Activated naive CD8-positive, alpha-beta T cell treated with anti-CD3 and anti-CD28 coated beads, Interleukin-2, amount 50 U/mL, for 24 hours (primary cell): ENCODE data around the gene LRTM1.

ENCODE experiments used
- ATAC-seq: fragments of 150-1000 bp; cut with Tn5 transposase; one replicate; pipeline ENCODE4 v1.10.0; 2021
- DNase-seq: peaks from one replicate; pipeline ENCODE4 v3.0.0; 2021
- H3K27ac Mint-ChIP-seq: one replicate; pipeline ENCODE4 v1.8.0; 2021; ENCODE audit warnings: mild to moderate bottlenecking, mixed read lengths
- H3K27me3 Mint-ChIP-seq: one replicate; pipeline ENCODE4 v1.8.0; 2021; ENCODE audit warnings: mixed read lengths
- H3K36me3 Mint-ChIP-seq: one replicate; pipeline ENCODE4 v1.8.0; 2021; ENCODE audit warnings: low read depth, mixed read lengths
- H3K4me1 Mint-ChIP-seq: one replicate; pipeline ENCODE4 v1.8.0; 2021; ENCODE audit warnings: mixed read lengths
- H3K4me3 Mint-ChIP-seq: one replicate; pipeline ENCODE4 v1.8.0; 2021; ENCODE audit warnings: mild to moderate bottlenecking, moderate library complexity, mixed read lengths
- H3K9me3 Mint-ChIP-seq: one replicate; pipeline ENCODE4 v1.8.0; 2021; ENCODE audit warnings: mixed read lengths

Gene LRTM1

DNA sequence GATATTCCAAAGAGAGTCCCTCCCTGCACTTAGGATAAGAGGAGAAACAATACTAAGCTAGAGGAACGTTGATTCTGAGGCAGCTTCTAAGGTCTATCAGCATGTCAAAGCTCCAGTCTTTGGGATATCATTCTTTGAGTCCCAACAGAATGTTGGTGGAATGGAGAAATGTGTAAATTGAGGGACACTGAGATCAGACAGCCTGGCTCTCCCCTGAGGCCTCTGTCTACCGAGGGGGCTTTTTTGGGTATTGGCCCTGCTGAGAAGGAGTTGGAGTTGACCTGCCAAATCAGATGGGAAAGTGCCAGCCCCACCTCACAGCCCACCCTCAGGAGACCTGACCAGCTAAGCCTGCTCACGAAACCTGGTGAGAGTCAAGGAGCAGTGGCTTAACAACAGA, 27.6 kb upstream of the LRTM1 start:
- Mint-ChIP-seq H3K27ac (no peak overlapping the region), H3K36me3 (no peaks in the 10 kb centered on the region), H3K4me1 (no peaks in the 10 kb centered on the region), H3K4me3 (no peak overlapping the region), H3K9me3 (no peaks in the 10 kb centered on the region), H3K27me3 (no peaks in the 10 kb centered on the region)
- ATAC-seq (no peak), DNase-seq (no peak)

DNA sequence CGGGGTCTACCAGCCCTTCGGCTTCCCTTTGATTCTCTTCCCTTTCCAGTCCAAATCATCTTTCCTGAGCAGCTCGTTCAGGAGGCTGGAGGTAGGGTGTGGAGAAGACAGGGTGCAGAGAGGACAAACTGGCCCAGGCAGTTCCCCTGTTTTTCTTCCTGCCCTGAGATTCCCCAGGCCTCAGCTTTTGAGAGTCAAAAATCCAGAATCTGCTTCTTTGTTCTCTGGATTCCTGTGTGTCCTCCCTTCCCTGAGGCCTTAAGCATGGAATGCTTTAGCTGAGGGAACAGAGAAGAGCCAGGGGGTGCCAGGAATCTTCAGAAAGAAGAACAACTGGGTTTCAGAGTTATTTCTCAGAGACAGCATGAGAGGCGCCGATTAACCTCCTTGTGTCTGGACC, 26.7 kb upstream of the LRTM1 start:
- H3K9me3 Mint-ChIP-seq, result no peaks in the 10 kb centered on the region
- H3K27me3 Mint-ChIP-seq, result no peaks in the 10 kb centered on the region
- ATAC-seq, result no peak
- no peak for DNase-seq
- no peak overlapping the region for H3K27ac Mint-ChIP-seq
- H3K36me3 Mint-ChIP-seq, result no peaks in the 10 kb centered on the region
- H3K4me1 Mint-ChIP-seq, result no peaks in the 10 kb centered on the region
- H3K4me3 Mint-ChIP-seq, result no peak overlapping the region

GRCh38 chr3:54954022-54954421, 26.2 kb upstream of the LRTM1 start:
- DNase-seq, result no peak

DNA sequence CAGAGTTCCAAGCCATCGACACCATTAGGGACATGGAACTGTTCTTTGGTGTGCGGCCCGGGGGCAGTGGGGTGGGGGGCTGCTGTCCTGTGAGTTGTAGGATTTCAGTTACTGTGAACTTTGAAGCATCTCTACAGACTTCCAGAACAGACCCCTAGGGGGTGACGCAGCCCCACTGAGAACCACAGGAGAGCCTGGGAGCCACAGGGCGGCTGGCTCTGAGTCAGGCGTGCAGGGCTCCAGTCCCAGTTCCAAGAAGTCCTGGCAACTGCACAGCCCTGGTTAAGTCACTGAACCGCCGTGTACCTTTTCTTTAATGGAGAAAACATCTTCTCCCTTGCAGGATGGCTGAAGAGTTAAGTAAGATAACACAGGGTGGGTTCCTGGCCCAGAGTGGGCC, 23.5 kb upstream of the LRTM1 start:
- no peak for ATAC-seq

More at GRCh38 chr3:54954022-54954421, 26.2 kb upstream of the LRTM1 start:
- Mint-ChIP-seq H3K4me1 (no peaks in the 10 kb centered on the region), H3K27me3 (no peaks in the 10 kb centered on the region), H3K36me3 (no peaks in the 10 kb centered on the region), H3K27ac (no peak overlapping the region), H3K9me3 (no peaks in the 10 kb centered on the region), H3K4me3 (no peak overlapping the region)
- no peak for ATAC-seq

DNA sequence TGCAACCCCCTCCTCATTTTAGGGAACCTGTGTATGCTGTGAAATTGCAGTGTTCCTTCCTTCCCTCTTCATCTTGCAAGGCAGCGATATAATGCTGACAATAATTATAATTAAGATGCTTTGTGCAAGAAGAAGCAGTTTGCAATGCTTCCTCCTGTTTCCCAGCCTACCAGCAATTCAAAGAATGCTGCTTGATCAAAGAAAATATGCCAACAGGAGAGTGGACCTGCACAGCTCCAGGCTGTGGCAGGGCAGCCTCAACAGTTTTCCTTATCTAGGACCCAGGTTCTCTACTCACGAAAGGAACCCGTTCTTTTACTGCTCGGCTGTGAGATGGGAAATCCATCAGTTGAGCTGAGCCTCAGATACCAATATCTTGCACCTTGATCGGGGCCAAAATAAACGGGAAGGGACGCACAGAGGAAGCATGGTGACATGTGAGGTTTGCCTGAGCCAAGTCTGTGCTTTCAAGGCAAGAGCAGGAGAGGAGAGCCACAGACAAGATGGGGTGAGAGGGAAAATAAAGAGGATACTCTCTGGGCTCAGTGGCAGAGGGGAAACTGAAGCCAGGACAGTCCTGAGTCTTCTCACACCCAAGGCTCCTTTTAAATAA, 22.6 kb upstream of the LRTM1 start:
- no peak overlapping the region for H3K27ac Mint-ChIP-seq
- H3K9me3 Mint-ChIP-seq, result no peaks in the 10 kb centered on the region
- no peaks in the 10 kb centered on the region for H3K36me3 Mint-ChIP-seq
- no peak overlapping the region for H3K4me3 Mint-ChIP-seq
- H3K4me1 Mint-ChIP-seq, result no peaks in the 10 kb centered on the region
- H3K27me3 Mint-ChIP-seq, result no peaks in the 10 kb centered on the region
- DNase-seq, result no peak
- ATAC-seq, result no peak

More for the DNA sequence above, 23.5 kb upstream of the LRTM1 start:
- Mint-ChIP-seq H3K27ac (no peak overlapping the region), H3K36me3 (no peaks in the 10 kb centered on the region), H3K4me3 (no peak overlapping the region), H3K4me1 (no peaks in the 10 kb centered on the region), H3K9me3 (no peaks in the 10 kb centered on the region), H3K27me3 (no peaks in the 10 kb centered on the region)
- DNase-seq, result peak; percentile 1

DNA sequence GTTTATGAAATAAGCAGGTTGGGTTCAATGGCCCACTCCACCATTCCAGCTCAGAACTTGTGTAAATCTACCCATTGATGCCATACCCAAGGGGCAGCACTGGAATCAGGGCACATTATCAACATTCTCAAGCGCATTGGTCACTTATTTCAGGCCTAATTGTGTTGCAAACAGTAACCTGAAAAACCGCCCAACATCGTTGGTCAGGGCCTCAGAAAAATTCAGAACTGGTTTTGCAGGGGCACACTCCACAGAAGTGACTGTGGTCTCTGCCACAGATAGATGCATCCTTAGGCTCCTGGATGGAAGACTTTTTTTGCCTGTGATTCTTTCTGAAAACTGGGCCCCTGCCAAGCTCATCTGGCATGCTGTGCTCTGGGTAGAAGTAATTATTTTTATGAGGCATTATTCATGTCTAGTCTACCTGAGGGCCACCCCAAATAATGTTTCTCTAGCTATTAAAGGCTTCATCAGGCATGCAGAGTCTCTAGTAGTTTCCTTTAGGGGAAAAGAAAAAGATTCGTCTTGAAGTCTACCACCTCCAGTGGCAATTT, 21.7 kb upstream of the LRTM1 start:
- Mint-ChIP-seq H3K4me1 (no peaks in the 10 kb centered on the region), H3K36me3 (no peaks in the 10 kb centered on the region), H3K27me3 (no peaks in the 10 kb centered on the region), H3K9me3 (no peaks in the 10 kb centered on the region), H3K27ac (no peak overlapping the region), H3K4me3 (no peak overlapping the region)
- ATAC-seq, result no peak
- no peak for DNase-seq

- ATAC-seq (no peak), DNase-seq (no peak)
- H3K36me3 Mint-ChIP-seq, result no peaks in the 10 kb centered on the region
- no peaks in the 10 kb centered on the region for H3K27me3 Mint-ChIP-seq
- no peaks in the 10 kb centered on the region for H3K4me1 Mint-ChIP-seq
- no peak overlapping the region for H3K4me3 Mint-ChIP-seq
- no peaks in the 10 kb centered on the region for H3K9me3 Mint-ChIP-seq
- no peak overlapping the region for H3K27ac Mint-ChIP-seq
Observed at GRCh38 chr3:54941690-54942362, 14.0 kb upstream of the LRTM1 start.

GRCh38 chr3:54940971-54941370, 13.1 kb upstream of the LRTM1 start:
- no peaks in the 10 kb centered on the region for H3K27me3 Mint-ChIP-seq
- DNase-seq (no peak), ATAC-seq (no peak)
- no peaks in the 10 kb centered on the region for H3K36me3 Mint-ChIP-seq
- H3K9me3 Mint-ChIP-seq, result no peaks in the 10 kb centered on the region
- no peak overlapping the region for H3K4me3 Mint-ChIP-seq
- no peak overlapping the region for H3K27ac Mint-ChIP-seq
- H3K4me1 Mint-ChIP-seq, result no peaks in the 10 kb centered on the region

GRCh38 chr3:54939557-54940300, 11.9 kb upstream of the LRTM1 start:
- H3K36me3 Mint-ChIP-seq, result no peaks in the 10 kb centered on the region
- no peak overlapping the region for H3K27ac Mint-ChIP-seq
- DNase-seq (no peak), ATAC-seq (no peak)
- no peaks in the 10 kb centered on the region for H3K4me1 Mint-ChIP-seq
- no peaks in the 10 kb centered on the region for H3K27me3 Mint-ChIP-seq
- H3K4me3 Mint-ChIP-seq, result no peak overlapping the region
- no peaks in the 10 kb centered on the region for H3K9me3 Mint-ChIP-seq

DNA sequence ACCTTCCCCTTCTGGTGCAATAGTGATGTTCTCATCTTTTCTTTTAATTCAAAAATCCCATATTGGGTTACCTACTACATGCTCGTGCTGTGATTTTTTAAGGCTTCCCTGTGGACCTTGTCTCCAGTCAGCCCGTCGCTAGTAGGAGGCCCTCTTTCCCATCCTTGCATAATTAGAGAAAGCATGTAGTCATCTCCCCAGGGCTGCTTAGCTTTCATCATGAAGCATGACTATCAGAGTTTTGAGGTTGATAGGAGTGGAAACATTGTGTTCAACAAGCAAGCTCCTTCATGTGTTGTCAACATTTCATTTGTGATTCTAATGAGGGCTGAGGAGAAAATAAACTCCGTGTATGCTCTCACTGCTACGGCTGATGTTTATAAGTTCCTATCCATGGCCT, 8.7 kb upstream of the LRTM1 start:
- H3K27ac Mint-ChIP-seq, result no peak overlapping the region
- H3K36me3 Mint-ChIP-seq, result no peaks in the 10 kb centered on the region
- H3K4me3 Mint-ChIP-seq, result no peak overlapping the region
- H3K4me1 Mint-ChIP-seq, result no peaks in the 10 kb centered on the region
- H3K9me3 Mint-ChIP-seq, result no peaks in the 10 kb centered on the region
- no peaks in the 10 kb centered on the region for H3K27me3 Mint-ChIP-seq
- DNase-seq (no peak), ATAC-seq (no peak)

- H3K9me3 Mint-ChIP-seq, result no peaks in the 10 kb centered on the region
- no peak for ATAC-seq
Observed at GRCh38 chr3:54935869-54936268, 8.0 kb upstream of the LRTM1 start.

DNA sequence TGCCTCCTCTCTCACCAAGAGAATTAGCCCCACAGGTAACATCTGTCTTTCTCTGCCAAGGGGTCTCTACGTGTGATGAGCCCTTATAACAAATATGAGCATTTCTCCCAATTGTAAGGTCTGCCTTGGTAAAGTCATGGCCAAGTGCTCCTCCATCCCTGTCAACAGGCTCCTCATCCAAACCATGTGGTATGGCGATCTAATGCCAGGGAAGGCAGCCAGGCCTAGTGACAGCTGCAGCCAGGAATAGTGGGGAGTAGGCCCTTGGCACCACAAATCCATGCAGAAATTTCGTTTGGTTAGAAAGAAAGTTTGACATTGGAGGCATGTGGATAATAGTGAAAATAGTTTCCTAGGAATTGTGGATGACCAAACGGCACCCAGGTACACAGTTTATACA, 4.7 kb upstream of the LRTM1 start:
- Mint-ChIP-seq H3K4me3 (no peak overlapping the region), H3K36me3 (no peaks in the 10 kb centered on the region), H3K9me3 (no peaks in the 10 kb centered on the region), H3K4me1 (no peaks in the 10 kb centered on the region), H3K27me3 (no peaks in the 10 kb centered on the region), H3K27ac (no peak overlapping the region)
- ATAC-seq (no peak), DNase-seq (no peak)

More at GRCh38 chr3:54935869-54936268, 8.0 kb upstream of the LRTM1 start:
- H3K36me3 Mint-ChIP-seq, result no peaks in the 10 kb centered on the region
- no peaks in the 10 kb centered on the region for H3K4me1 Mint-ChIP-seq
- no peaks in the 10 kb centered on the region for H3K27me3 Mint-ChIP-seq
- no peak overlapping the region for H3K27ac Mint-ChIP-seq
- H3K4me3 Mint-ChIP-seq, result no peak overlapping the region
- no peak for DNase-seq

GRCh38 chr3:54931182-54931581, 3.3 kb upstream of the LRTM1 start:
- Mint-ChIP-seq H3K36me3 (no peaks in the 10 kb centered on the region), H3K9me3 (no peaks in the 10 kb centered on the region), H3K27ac (no peak overlapping the region), H3K4me3 (no peak overlapping the region), H3K27me3 (no peaks in the 10 kb centered on the region), H3K4me1 (no peaks in the 10 kb centered on the region)
- ATAC-seq, result no peak
- DNase-seq, result no peak

DNA sequence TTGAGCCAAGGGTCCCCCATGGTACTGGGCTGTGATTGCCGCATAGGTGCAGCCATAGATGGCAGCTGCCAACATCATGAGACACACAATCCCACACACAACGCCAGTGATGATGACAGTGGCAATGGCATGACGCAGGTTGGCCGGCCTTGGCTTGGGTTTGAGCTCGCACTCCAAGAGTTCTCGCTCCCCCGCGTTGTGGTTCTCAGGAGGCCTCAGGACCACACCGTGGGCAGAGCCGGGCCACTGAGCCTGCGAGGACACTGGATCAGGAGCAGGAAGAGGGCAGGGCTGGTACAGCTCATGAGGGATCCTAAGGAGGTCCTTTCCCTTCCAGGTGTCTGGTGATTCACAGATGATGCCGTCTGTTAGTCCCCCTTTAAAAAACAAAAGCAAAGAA, 9.3 kb downstream of the LRTM1 start:
- peaks cover 6% of the 10 kb centered on the region for H3K9me3 Mint-ChIP-seq
- H3K27ac Mint-ChIP-seq, result no peak overlapping the region
- no peak for ATAC-seq
- no peaks in the 10 kb centered on the region for H3K36me3 Mint-ChIP-seq
- H3K27me3 Mint-ChIP-seq, result no peaks in the 10 kb centered on the region
- no peak for DNase-seq
- H3K4me1 Mint-ChIP-seq, result no peaks in the 10 kb centered on the region
- H3K4me3 Mint-ChIP-seq, result no peak overlapping the region

- H3K27me3 Mint-ChIP-seq, result no peaks in the 10 kb centered on the region
- H3K9me3 Mint-ChIP-seq, result peaks cover 3% of the 10 kb centered on the region
- no peaks in the 10 kb centered on the region for H3K36me3 Mint-ChIP-seq
- H3K4me3 Mint-ChIP-seq, result no peak overlapping the region
- H3K27ac Mint-ChIP-seq, result no peak overlapping the region
- no peaks in the 10 kb centered on the region for H3K4me1 Mint-ChIP-seq
- DNase-seq (no peak), ATAC-seq (no peak)
Observed at GRCh38 chr3:54917862-54918261, 10.0 kb downstream of the LRTM1 start.
